CD4-positive, alpha-beta T cell treated with Interleukin-6 at 100 ng/mL for 8 hours (primary cell): ENCODE results near the gene B4GALT2.
A peak's percentile ranks its signal among the peaks of the same experiment; 100 is the strongest.

Experiments
- DNase-seq: peaks from one replicate; pipeline ENCODE4 v3.0.0-alpha.2; 2020; ENCODE audit warnings: mixed read lengths, low spot score

B4GALT2 gene

DNA sequence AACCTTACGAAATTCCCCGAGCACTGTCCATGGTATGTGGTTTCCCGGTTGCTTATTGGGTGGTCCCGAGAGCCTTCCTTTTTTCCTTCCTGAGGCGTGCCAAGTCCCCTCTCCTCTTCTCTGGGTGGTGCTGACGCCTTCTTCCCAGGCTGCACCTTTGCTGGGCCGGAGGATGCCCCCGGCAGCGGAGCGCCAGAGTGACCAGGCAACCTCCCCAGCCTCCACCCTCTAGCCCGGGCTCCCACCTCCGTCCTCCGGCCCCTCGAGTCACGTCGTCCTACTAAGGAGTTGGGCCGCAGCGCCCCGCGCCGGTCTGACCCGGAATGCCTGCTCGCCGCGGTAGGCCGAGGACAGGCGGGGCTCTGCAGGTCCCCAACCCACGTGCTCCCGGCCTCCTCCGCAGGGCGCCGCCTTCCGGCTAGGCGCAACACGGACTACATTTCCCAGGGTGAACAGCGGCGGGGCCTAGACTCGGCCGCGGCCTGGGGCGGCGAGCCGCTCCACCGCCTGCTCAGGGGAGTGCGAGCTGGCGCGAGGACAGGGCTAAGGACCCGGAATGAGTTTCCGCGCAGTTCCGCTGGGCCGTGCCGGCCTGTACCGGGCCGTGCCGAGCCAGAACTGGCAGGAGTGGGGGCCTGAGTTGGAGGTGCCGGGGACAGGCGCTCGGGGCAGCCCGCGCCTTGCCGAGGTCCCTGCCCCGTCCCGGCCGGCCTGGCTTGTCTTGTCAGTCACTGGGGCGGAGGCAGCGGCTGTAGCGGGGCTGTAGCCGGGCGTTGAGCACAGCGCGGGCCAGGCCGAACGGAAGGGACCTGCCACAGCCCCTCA is 32.6 kb upstream of the B4GALT2 start, which contains the start of gene IPO13:
IPO13 (plus strand) TSS at position 715 of the 825 bp plus-strand sequence. CDS start 651 bp downstream, outside the sequence.
- peak; percentile 94 for DNase-seq

DNA sequence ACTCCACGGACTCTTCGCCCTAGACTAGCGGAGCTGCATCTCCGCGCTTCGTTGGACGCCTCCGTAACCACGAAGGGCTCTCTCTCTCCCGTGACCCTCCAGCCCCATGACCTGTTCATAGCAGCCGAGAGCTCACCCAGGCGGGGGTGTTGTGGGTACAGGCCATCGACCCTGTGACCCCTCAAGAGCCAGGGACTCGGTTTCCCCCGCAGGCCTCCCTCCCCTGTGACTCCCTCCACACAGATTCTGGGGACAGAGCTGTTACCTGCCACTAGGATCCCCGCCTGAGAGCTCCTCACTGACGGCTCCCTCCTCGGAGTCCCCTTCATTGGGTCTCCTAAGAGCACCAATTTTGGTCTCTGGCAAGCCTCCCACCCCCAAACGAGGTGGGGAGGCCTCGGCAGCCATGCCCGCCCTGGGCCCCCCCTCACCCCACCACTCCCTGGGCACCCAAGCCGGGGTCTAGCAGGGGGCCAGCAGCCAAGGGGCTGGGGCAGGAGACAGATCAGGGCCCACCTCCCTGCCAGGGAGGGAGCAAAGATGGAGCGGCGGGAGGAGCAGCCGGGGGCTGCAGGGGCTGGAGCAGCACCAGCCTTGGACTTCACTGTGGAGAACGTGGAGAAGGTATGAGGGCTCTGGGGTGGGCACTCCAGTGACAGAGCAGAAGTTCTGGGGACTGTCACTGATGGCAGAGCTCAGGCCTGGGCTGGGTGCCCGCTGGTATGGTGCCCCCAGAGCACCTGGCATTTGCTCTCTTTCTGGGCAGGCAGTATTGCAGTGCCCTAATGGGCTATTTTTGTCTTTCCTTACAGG is 31.7 kb upstream of the B4GALT2 start:
- DNase-seq: no peak

DNA sequence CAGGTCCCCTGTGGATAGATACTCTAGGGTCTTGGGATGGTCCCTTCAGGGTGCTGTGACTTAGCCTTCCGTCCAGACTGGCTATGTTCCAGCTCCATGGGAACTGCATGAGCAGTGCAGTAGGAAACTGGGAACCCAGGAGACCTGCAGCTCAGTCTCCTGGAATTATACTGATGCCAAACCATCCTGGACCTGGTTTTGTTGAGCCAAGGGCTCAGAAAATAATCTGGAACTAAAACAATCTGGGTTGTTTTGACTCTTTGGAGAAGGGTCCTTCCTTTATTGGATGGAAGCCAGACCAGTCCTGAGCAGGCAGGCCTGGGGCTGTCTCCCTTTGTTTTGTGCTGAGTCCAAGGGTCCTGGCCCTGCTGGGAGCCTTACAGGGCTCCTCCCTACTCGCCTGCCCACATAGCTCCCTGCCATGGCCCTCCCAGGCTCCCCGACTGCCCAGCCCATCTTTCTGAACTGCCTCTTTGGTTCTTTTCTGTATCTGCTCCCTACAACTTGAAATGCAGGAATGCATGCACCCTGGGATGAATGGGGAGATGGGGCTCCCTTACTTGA is 31.1 kb upstream of the B4GALT2 start:
- no peak for DNase-seq

DNA sequence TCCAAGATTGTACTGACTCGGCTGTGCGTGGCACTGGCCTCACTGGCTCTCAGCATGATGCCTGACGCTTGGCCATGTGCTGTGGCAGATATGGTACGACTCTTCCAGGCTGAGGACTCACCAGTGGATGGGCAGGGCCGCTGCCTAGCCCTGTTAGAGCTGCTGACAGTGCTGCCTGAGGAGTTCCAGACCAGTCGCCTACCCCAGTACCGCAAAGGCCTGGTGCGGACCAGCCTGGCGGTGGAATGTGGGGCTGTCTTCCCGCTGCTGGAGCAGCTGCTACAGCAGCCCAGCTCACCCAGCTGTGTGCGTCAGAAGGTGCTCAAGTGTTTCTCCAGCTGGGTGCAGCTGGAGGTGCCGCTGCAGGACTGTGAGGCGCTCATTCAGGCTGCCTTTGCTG is 29.3 kb upstream of the B4GALT2 start:
- DNase-seq: no peak

DNA sequence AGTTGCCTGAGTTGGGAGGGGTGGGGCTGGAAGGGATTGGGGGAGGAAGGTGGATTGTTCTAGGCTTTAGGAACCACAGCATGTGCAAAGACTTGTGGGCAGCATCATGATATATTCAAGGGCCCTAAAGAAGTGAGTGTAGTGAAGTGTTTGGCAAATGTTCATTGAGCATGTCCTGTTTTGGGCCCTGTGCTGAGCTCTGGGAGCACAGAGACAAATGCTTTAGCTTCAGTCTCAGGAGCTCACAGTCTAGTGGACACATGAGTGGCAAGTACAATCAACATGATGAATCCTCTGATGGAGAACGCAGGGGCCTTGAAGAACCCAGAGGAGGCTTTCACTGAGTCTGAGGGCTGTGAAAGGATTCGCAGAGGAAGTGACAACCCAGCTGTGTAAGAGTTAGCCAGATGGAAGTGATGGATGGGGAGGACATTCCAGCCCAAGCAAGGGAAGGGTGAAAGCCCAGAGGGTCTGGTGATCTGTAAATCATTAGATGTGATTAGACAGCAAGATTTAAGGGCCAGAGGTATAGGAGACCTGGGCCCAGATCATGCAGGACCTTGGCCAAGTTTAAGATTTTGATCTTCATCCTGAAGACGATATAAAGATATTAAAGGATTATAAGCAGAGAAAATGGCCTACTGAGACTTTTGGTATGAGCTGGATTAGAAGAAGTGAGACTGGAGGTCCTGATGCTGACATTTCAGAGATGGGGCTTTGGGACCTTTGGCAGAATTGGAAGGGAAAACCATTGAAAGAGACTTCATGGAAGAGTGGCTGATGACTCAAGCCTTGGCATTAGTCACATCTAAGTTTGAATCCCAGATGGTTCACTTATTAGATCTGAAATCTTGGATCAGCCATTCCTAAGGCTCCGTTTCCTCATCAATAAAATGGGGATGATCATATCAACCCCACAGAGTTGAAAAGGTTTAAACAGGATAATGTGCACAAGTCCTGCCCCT is 27.7 kb upstream of the B4GALT2 start:
- no peak for DNase-seq

DNA sequence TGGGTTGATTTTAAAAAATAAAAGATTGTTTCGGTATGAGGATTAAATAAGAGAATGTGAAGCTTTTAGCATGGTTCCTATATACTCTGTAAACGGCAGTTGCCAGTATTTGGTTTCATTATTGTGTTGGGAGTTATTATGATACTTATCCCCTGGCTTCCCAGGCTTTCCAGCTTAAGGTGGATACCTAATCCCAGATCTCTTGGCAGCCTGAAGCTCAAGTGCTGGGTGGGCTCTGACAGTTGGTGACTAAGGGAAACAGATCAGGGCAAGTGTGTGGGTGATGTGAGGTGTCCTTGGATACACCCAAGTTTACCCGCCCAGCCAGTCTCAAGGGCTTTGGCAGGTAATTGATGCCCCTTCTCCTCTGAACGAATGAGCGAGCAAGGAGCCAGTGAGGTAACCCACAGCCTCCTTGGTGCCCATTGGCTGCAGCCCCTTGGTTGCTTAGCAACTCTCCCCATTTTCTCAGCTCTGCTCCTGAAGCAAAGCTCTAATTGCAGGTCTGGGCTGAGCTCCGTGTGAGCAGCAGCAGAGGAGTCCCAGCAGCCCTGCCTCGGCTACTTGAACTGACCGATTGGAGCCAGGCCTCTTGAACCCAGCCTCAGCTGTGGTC is 26.2 kb upstream of the B4GALT2 start:
- DNase-seq: no peak

DNA sequence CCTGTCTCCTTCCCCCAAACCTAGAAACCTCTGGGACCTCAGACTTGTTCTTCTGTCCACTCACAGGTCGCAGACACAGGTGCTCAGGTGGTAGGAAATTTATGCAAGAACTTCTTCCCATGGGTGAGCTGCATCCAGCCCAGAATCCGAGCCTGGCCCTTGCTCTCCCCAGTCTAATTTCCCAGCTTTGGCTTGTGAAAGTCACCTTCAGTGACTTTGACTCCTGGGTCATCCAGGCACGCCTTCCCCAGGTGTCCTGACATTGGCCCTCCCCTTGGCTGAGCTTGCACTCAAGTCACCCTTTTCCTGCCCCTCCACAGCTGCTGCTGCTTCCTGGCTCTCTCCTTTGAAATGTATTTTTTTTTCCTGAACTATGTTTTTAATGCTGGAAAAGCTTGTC is 25.6 kb upstream of the B4GALT2 start:
- DNase-seq: no peak

DNA sequence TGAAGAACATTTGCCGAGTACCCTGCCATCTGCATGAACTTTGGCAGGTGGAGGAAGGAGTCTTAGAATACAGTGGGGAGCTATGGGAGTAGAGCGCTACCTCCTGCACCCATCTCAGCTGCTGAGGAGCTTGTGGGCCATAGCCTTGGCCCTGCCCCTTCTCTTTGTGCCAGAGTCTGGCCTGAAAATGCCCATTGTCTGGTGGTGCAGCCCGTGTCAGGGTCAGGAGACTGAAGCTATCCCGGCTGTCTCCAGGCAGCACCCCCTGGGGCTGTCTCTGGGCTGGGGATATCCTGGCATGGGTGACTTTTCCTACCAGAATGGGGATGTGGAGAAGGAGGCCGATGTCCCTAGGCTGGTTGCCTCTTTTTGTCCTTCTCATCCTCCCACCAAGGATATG is 25.0 kb upstream of the B4GALT2 start:
- DNase-seq: no peak

DNA sequence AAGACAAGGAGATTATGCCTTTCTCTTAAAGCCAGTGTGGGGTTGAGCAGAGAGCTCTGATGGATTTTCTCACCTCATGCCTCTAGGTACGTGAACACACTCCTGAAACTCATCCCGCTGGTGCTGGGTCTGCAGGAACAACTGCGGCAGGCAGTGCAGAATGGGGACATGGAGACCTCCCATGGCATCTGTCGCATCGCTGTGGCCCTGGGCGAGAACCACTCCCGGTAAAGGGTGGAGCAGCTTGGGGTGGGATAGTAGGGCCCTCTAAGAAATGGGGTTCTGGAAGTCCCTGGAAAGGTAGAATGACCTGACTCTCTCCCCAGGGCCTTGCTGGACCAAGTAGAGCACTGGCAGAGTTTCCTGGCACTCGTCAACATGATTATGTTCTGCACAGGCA is 22.8 kb upstream of the B4GALT2 start:
- DNase-seq: no peak

DNA sequence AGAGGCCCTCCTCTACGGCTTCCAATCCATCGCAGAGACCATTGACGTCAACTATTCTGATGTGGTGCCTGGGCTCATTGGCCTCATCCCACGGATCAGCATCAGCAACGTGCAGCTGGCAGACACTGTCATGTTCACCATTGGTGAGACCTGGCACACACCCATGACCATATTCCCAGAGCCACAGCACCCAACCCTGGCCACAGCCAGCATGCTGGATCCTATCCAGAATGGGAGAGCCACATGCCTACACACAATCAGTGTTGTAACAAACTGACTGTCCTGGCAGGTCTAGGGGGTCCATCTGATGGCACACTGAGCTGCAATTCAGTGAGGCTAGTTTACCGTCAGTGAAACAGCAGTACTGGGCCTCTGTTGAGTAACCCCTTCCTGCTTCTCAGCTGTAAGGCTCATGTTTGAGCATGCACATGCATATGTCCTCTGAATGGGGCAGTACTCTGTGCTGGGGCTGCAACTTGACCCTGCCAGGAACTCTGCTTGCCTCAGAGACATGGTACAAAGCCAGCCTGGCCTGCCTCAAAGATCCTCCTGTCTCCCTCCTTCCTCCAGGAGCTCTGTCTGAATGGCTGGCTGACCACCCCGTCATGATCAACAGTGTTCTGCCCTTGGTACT is 21.5 kb upstream of the B4GALT2 start:
- no peak for DNase-seq

DNA sequence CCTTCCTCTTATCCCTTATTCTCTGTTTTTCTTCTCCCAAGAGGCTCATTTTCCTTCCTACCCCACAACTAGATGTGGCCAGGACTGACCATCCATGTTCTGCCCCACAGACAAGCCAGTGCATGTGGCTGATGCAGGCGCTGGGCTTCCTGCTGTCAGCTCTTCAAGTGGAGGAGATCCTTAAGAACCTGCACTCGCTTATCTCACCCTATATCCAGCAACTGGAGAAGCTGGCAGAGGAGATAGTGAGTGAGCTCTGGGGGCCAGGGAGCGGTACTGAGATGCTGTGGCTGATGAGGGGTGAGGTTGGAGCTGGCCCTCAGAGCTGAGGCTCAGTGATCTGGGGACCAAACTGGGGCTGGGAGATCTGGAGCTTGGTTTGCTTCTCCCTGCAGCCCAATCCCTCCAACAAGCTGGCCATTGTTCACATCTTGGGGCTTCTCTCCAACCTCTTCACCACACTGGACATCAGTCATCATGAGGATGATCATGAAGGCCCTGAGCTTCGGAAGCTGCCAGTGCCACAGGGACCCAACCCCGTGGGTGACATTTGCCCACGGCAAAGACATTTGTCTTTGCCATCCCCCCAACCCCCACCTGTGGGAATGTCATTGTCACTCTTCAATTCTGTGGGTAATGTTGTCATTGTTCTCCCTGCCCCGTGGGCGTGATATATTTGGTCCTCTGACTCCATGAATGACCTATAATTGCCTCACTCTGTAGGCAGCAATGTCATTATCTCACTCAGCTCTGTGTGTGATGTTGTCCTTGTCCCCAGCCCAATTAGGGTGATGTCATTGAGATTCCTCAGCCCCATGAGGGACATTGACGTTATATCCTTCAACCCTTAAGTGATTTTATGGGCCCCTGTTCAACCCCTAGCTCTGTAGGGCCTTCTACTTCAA is 20.4 kb upstream of the B4GALT2 start:
- DNase-seq: no peak

DNA sequence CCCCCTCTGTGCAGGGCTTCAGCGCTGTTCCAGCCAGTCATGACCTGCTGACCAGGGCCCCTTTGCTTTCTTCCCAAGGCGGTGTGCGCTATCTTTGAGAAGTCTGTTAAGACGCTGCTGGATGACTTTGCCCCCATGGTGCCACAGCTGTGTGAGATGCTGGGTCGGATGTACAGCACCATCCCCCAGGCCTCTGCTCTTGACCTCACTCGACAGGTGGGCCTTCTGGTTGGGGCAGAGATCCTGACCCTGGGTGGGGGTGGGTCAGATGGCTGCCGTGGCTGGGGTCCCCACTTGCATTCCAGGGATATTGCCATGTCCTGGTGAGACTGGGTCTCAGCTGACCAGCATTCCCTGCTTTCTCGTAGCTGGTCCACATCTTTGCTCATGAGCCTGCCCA is 18.2 kb upstream of the B4GALT2 start:
- DNase-seq: no peak

DNA sequence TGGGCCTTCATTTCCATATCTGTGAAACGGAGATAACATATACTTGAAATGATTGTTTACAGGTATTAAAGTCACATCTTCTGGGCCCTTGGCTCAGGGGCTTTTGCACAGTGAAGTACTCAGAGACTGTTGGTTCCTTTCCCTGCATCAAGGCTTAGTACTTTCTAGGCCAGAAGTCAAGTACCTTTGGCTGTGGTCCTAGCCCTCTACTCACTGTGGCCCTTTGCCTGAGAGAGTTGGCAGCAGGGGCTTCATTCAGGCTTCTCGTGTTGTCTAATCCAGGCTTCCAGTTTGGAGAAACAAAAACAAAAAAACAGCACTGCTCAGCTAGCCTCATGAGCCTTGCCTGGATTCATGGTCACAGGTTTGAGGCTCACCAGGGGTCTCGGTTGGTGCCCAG is 17.3 kb upstream of the B4GALT2 start:
- no peak for DNase-seq

DNA sequence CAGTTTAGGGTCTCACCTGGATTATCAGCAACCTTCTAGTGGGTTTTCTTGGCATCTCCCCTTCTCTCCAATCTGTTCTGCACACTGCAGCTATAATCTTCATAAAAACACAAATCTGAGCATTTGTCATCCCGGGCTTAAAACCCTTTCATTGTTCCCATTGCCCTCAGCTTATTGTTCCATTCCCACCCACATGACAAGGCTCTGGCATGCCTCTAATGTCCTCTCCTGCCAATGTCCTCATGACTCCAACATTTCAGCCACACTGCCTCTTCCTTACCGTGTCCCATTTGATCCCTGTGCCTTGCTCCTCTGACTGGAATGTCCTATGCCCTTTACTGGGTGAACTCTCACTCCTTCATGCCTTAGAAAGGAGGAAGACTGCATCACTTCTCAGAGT is 16.7 kb upstream of the B4GALT2 start:
- no peak for DNase-seq

DNA sequence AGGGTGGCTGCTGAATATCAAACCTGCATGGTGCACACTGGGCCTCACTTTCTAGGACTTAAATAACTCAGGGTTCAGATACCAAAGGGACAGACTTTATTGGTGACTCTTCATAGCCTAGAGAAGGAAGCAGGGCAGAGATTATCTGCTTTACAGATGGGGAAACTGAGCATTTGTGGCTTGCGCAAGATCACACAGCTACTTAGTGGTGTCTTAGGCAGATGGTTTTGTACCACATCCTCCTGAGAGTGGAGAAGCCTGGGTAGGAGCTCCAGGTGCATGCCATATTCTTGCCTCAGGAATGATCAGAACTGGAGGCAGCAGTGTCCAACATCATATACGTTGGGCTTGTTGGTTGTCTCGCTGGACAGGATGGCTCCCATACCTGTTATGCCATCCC is 16.0 kb upstream of the B4GALT2 start:
- no peak for DNase-seq

DNA sequence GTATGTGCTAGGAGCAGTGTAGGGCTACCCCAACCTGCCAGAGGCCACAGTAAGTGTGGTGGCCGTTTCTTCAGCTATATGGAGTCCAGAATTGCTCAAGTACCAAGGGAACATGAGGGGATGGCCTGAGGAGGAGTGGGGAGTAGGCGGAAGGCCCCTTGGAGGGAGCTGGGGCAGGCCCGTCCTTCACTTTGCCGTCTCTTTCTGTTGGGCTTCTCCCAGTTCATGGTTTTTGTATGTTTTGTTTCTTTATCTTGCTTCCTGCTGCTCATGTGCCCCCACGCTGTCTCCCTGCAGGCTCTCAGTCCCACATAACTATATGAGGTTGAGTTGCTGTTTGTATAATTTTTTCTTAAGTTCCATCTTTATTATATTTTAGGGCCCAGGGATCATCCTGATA is 15.1 kb upstream of the B4GALT2 start:
- no peak for DNase-seq

DNA sequence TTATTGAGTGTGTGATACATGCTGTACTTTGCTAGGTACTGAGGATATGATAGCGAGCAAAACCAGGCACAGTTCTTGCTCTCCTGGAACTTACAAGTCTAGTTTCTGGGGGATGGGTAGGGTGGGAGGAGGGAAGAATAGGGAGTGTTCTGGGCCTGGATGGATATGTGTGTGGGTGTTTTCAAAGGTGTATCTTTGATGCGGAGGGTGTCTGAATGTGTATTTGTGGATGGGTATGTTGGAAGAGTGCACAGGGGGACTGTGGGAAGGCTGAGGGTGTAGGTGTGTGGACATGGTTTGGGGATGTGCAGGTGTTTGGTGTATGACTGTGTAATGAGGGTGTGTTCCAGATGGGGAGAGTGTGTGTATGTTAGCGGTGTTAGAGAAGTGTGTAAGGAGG is 13.7 kb upstream of the B4GALT2 start:
- DNase-seq: no peak

DNA sequence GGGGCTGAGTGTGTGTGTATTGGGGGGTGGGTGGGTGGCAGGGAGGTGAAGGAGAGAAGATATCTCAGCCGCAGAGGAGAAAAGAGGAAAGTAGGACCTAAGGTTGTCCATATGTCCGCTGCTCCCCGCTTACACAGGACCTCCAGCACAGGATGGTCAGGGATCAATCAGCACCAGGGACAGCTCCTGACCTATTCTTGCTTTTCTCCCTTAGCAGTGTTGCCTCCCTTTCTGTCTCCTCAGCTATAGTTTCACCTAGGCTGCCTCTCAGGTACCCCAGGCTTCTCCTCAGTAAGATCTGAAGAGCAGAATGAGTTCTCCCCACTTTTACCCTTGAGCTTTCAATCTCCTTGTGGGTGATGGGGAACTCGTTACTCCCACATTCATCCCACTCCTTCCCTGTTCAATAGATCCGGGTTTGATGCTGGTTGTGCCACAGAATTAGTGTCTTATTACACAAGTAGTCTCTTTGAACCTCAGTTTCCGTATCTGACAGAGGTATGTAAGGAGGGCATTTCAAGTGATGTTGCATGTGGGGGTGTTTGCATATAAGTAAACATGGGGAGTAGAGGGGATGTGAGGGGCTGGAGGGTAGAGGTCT is 10.6 kb upstream of the B4GALT2 start:
- no peak for DNase-seq

DNA sequence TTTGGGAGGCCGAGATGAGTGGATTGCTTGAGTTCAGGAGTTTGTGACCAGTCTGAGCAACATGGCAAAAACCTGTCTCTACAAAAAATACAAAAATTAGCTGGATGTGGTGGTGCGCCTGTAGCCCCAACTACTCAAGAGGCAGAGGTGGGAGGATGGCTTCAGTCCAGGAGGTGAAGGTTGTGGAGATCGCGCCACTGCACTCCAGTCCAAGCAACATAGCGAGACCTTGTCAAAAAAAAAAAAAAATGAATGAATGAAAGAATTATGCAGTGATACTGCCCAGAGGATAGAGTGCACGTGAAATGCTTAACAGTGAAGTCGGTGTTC is 9.6 kb upstream of the B4GALT2 start:
- no peak for DNase-seq
